ENCODE data around the gene AKAP9.

GRCh38 chr7:91993976-91994375 lies 53.3 kb downstream of the AKAP9 start:
- TF ChIP-seq CTCF (IDR thresholded peaks at IDR 0.05; ENCODE audit: insufficient read depth, low read length) (no peak), POLR2AphosphoS5 (IDR thresholded peaks at IDR 0.05; ENCODE audit: low read depth) (no peak), REST (IDR thresholded peaks at IDR 0.05; ENCODE audit: insufficient replicate concordance, low read depth) (no peak)

Measured in HL-60 (cell line).